Adrenal gland (tissue), 5 donors: ENCODE data around the gene FBXL20.

ENCODE experiments used
- POLR2A ChIP-seq, 2 donors: fragments of 450-650 bp; IDR thresholded peaks; one replicate each; pipeline ENCODE4 v1.6.1; 2017; ENCODE audit warnings: antibody characterized with exemption in 2 of 2, mild to moderate bottlenecking in 2 of 2, moderate library complexity in 1 of 2
- TF ChIP-seq, protein P1 (sequence below), 6 experiments: fragments of 450-650 bp in 4 of 6; fragments of 200-600 bp in 2 of 6; sonication (generic) in 1 of 6; IDR thresholded peaks; 1 replicate in 5 of 6; 2 replicates in 1 of 6; pipeline versions ENCODE4 v1.5.1 to v1.8.0; 2016 to 2021; ENCODE audit warnings: antibody characterized with exemption in 6 of 6, mild to moderate bottlenecking in 2 of 6, moderate library complexity in 1 of 6
- donor health status: DM: no; HTN: no; CAD: no.

DNA sequence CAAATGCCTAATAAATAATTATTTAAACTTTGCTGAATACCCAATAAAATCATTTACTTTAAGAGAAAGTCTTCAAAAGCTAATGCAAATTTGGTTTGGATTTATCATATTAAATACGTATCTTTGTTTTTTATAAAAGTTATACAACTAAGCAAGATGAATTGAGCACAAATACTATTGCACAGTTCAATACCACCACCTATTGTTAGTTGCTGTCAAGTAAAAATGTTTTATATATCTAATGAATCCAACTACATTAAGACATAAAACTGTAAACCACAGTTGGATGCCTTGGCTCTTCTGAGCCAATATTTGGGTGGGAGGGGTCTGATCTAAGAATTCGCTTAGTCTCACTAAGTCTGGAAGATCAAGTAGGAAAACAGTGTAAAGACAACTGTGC is 7.7 kb downstream of the FBXL20 start:
- TF ChIP-seq, protein P1, sequence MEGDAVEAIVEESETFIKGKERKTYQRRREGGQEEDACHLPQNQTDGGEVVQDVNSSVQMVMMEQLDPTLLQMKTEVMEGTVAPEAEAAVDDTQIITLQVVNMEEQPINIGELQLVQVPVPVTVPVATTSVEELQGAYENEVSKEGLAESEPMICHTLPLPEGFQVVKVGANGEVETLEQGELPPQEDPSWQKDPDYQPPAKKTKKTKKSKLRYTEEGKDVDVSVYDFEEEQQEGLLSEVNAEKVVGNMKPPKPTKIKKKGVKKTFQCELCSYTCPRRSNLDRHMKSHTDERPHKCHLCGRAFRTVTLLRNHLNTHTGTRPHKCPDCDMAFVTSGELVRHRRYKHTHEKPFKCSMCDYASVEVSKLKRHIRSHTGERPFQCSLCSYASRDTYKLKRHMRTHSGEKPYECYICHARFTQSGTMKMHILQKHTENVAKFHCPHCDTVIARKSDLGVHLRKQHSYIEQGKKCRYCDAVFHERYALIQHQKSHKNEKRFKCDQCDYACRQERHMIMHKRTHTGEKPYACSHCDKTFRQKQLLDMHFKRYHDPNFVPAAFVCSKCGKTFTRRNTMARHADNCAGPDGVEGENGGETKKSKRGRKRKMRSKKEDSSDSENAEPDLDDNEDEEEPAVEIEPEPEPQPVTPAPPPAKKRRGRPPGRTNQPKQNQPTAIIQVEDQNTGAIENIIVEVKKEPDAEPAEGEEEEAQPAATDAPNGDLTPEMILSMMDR (IDR thresholded peaks at IDR 0.05): peak in 2 of 6 experiments; percentile 17 to 19
- no peak for TF ChIP-seq POLR2A (IDR thresholded peaks at IDR 0.05)
